ENCODE results near the gene LUZP1. TPM values are rescaled to one million over a fixed set of nuclear protein-coding genes. Genes with fewer than 3 reads are reported as not detected.
"Not testable (repeated sequence)": the region's sequence is repeated elsewhere in the genome, so short reads cannot be mapped to it uniquely, and the experiment has no call there.

LUZP1 gene
- total and polyA plus RNA-seq, 2 donors (not counting 3 experiments of a cell fraction or from before 2014, with no cell fraction given) = 26.3 to 82.4 TPM

GRCh38 chr1:23208527-23208926 is 39.9 kb upstream of the LUZP1 start:
- Histone ChIP-seq H3K36me3 (ENCODE audit: control insufficient read depth in 2 of 2, extremely low read depth in 1 of 2, insufficient read depth in 2 of 2, low read length in 2 of 2) (no peaks in the 10 kb centered on the region), H3K9ac (replicated peaks; ENCODE audit: extremely low read depth, insufficient read depth, low read length) (no peak overlapping the region), H3K4me2 (ENCODE audit: insufficient read depth, low read length) (no peak overlapping the region), H3K4me1 (ENCODE audit: control insufficient read depth, extremely low read depth, insufficient read depth, low read length) (peaks cover 8% of the 10 kb centered on the region), H2AFZ (ENCODE audit: low read depth, low read length) (no peak overlapping the region), H4K20me1 (replicated peaks; ENCODE audit: control insufficient read depth, extremely low read depth, insufficient read depth, low read length) (no peaks in the 10 kb centered on the region), H3K9me3 (replicated peaks; ENCODE audit: control insufficient read depth, insufficient read depth, low read length) (no peaks in the 10 kb centered on the region), H3K4me3 (replicated peaks in 1 of 3; ENCODE audit: insufficient read depth in 1 of 3, low read depth in 1 of 3, low read length in 3 of 3) (no peak overlapping the region), H3K79me2 (ENCODE audit: control insufficient read depth, insufficient read depth, low read length) (no peaks in the 10 kb centered on the region), H3K27ac (ENCODE audit: insufficient read depth, low read depth, low read length) (no peak overlapping the region), H3K27me3 (ENCODE audit: control insufficient read depth in 2 of 2, insufficient read depth in 2 of 2, low read length in 2 of 2) (no peaks in the 10 kb centered on the region), H3K9me1 (replicated peaks; ENCODE audit: control insufficient read depth, extremely low read depth, insufficient read depth, low read length) (no peaks in the 10 kb centered on the region)
- ChIA-PET POLR2A (no interaction called here), CTCF (no interaction called here)
- FAIRE-seq (no peak), DNase-seq (ENCODE audit: low read depth, low spot score) (no peak)
- TF ChIP-seq, protein P1, sequence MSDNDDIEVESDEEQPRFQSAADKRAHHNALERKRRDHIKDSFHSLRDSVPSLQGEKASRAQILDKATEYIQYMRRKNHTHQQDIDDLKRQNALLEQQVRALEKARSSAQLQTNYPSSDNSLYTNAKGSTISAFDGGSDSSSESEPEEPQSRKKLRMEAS (IDR thresholded peaks at IDR 0.05; ENCODE audit: insufficient read depth, insufficient read length) = no peak
- TF ChIP-seq MYC (IDR thresholded peaks at IDR 0.05; ENCODE audit: low read depth, low read length) (no peak), POLR2A (IDR thresholded peaks at IDR 0.05; ENCODE audit: low read depth, low read length) (no peak), GATA2 (IDR thresholded peaks at IDR 0.05; ENCODE audit: insufficient read depth, insufficient read length, low read depth, low read length) (no peak), FOS (IDR thresholded peaks at IDR 0.05; ENCODE audit: borderline replicate concordance, insufficient read depth, low read length) (no peak), EZH2 (IDR thresholded peaks at IDR 0.05; ENCODE audit: borderline replicate concordance, low read depth, low read length, severe bottlenecking) (no peak), JUN (IDR thresholded peaks at IDR 0.05; ENCODE audit: borderline replicate concordance, insufficient read depth, insufficient read length, low read depth) (no peak), POLR2AphosphoS5 (IDR thresholded peaks at IDR 0.05; ENCODE audit: insufficient read depth, low read depth, low read length) (no peak)
- TF ChIP-seq, protein P2, sequence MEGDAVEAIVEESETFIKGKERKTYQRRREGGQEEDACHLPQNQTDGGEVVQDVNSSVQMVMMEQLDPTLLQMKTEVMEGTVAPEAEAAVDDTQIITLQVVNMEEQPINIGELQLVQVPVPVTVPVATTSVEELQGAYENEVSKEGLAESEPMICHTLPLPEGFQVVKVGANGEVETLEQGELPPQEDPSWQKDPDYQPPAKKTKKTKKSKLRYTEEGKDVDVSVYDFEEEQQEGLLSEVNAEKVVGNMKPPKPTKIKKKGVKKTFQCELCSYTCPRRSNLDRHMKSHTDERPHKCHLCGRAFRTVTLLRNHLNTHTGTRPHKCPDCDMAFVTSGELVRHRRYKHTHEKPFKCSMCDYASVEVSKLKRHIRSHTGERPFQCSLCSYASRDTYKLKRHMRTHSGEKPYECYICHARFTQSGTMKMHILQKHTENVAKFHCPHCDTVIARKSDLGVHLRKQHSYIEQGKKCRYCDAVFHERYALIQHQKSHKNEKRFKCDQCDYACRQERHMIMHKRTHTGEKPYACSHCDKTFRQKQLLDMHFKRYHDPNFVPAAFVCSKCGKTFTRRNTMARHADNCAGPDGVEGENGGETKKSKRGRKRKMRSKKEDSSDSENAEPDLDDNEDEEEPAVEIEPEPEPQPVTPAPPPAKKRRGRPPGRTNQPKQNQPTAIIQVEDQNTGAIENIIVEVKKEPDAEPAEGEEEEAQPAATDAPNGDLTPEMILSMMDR (IDR thresholded peaks at IDR 0.05; ENCODE audit: extremely low read depth in 1 of 2, insufficient read depth in 1 of 2, low read depth in 1 of 2, low read length in 2 of 2) = no peak
- BruUV-seq (replicated peaks) = no TSS peak
- intact Hi-C loops (cut with micrococcal nuclease) = no loop called here
- dilution Hi-C loops (cut with MboI; ENCODE audit: extremely low pct_ligation_motif_present, low sequenced_read_pairs) = no loop called here

DNA sequence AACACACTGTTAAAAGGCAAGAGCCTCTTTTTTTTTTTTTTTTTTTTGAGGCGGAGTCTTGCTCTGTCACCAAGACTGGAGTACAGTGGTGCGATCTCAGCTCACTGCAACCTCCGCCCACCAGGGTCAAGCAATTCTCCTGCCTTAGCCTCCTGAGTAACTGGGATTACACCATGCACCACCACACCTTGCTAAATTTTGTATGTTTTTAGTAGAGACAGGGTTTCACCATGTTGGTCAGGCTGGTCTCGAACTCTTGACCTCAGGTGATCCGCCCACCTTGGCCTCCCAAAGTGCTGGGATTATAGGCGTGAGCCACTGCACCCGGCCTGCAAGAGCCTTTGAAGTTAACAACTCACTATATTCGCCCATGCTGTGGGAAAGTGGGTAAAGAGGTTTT is 39.1 kb upstream of the LUZP1 start:
- H3K4me3 ChIP-seq (replicated peaks in 1 of 3; ENCODE audit: insufficient read depth in 1 of 3, low read depth in 1 of 3, low read length in 3 of 3); intact Hi-C loops (cut with micrococcal nuclease); H3K4me2 ChIP-seq (ENCODE audit: insufficient read depth, low read length); H3K9ac ChIP-seq (replicated peaks; ENCODE audit: extremely low read depth, insufficient read depth, low read length); H3K4me1 ChIP-seq (ENCODE audit: control insufficient read depth, extremely low read depth, insufficient read depth, low read length); H3K27ac ChIP-seq (ENCODE audit: insufficient read depth, low read depth, low read length); dilution Hi-C loops (cut with MboI; ENCODE audit: extremely low pct_ligation_motif_present, low sequenced_read_pairs); H3K9me1 ChIP-seq (replicated peaks; ENCODE audit: control insufficient read depth, extremely low read depth, insufficient read depth, low read length); FAIRE-seq; H3K36me3 ChIP-seq (ENCODE audit: control insufficient read depth in 2 of 2, extremely low read depth in 1 of 2, insufficient read depth in 2 of 2, low read length in 2 of 2); CTCF ChIA-PET; H3K79me2 ChIP-seq (ENCODE audit: control insufficient read depth, insufficient read depth, low read length); H3K27me3 ChIP-seq (ENCODE audit: control insufficient read depth in 2 of 2, insufficient read depth in 2 of 2, low read length in 2 of 2); DNase-seq (ENCODE audit: low read depth, low spot score); BruUV-seq (replicated peaks); H4K20me1 ChIP-seq (replicated peaks; ENCODE audit: control insufficient read depth, extremely low read depth, insufficient read depth, low read length); H3K9me3 ChIP-seq (replicated peaks; ENCODE audit: control insufficient read depth, insufficient read depth, low read length); POLR2A ChIA-PET; H2AFZ ChIP-seq (ENCODE audit: low read depth, low read length): not testable (repeated sequence)
